Mesenchymal stem cell (in vitro differentiated cells and primary cell): ENCODE results near the gene ENPP7.

ENCODE experiments used
- DNase-seq: peaks from one replicate; pipeline ENCODE4 v3.0.0-alpha.2; 2013
- H2AFZ ChIP-seq: one replicate; pipeline ENCODE4 v1.6.1; 2013; ENCODE audit warnings: low read depth, mild to moderate bottlenecking, control low read depth, inconsistent platforms, low read length, moderate library complexity
- H2AK5ac ChIP-seq: 2 replicates; pipeline ENCODE4 v1.6.1; 2013; ENCODE audit warnings: low read length, moderate library complexity, mild to moderate bottlenecking, inconsistent platforms; ENCODE audit not compliant: severe bottlenecking
- H2BK120ac ChIP-seq: one replicate; pipeline ENCODE4 v1.6.1; 2013; ENCODE audit warnings: low read depth, mild to moderate bottlenecking, inconsistent platforms, low read length, moderate library complexity
- H2BK12ac ChIP-seq, 2 experiments: one replicate each; pipeline ENCODE4 v1.6.1; 2013; ENCODE audit warnings: inconsistent platforms in 2 of 2, low read length in 2 of 2, mild to moderate bottlenecking in 2 of 2, moderate library complexity in 2 of 2, control low read depth in 1 of 2
- H2BK15ac ChIP-seq: one replicate; pipeline ENCODE4 v1.6.1; 2013; ENCODE audit warnings: mild to moderate bottlenecking, low read depth, inconsistent platforms; ENCODE audit not compliant: poor library complexity, severe bottlenecking
- H2BK5ac ChIP-seq: 2 replicates; pipeline ENCODE4 v1.6.1; 2013; ENCODE audit warnings: low read depth, mild to moderate bottlenecking, low read length, control low read depth, inconsistent platforms; ENCODE audit not compliant: poor library complexity, severe bottlenecking
- H3K14ac ChIP-seq, 2 experiments: one replicate each; pipeline ENCODE4 v1.6.1; 2013; ENCODE audit warnings: inconsistent platforms in 2 of 2, low read length in 2 of 2, control low read depth in 1 of 2, mild to moderate bottlenecking in 1 of 2, moderate library complexity in 1 of 2
- H3K18ac ChIP-seq, 2 experiments: one replicate each; pipeline ENCODE4 v1.6.1; 2013; ENCODE audit warnings: inconsistent platforms in 2 of 2, low read length in 2 of 2, control low read depth in 1 of 2, low read depth in 1 of 2, mild to moderate bottlenecking in 1 of 2
- H3K23ac ChIP-seq, 2 experiments: one replicate each; pipeline ENCODE4 v1.6.1; 2013; ENCODE audit warnings: inconsistent platforms in 2 of 2, low read length in 2 of 2, mild to moderate bottlenecking in 2 of 2, moderate library complexity in 2 of 2, control low read depth in 1 of 2
- H3K27ac ChIP-seq: 2 replicates; pipeline ENCODE4 v1.5.1; 2013; ENCODE audit warnings: mild to moderate bottlenecking, moderate library complexity, low read length, control low read depth, inconsistent platforms; ENCODE audit not compliant: poor library complexity, severe bottlenecking
- H3K27me3 ChIP-seq, 2 experiments: 2 replicates each; pipeline versions ENCODE4 v1.6.1 to v1.7.0; 2013; ENCODE audit warnings: low read length in 2 of 2, mild to moderate bottlenecking in 2 of 2, moderate library complexity in 2 of 2, control low read depth in 1 of 2, inconsistent platforms in 1 of 2; ENCODE audit not compliant: control insufficient read depth in 1 of 2, insufficient read depth in 1 of 2
- H3K36me3 ChIP-seq, 2 experiments: 2 replicates each; pipeline versions ENCODE4 v1.6.1 to v1.7.0; 2013; ENCODE audit warnings: low read length in 2 of 2, control low read depth in 1 of 2, inconsistent platforms in 1 of 2, low read depth in 1 of 2, mild to moderate bottlenecking in 1 of 2; ENCODE audit not compliant: insufficient read depth in 2 of 2, control insufficient read depth in 1 of 2
- H3K4ac ChIP-seq, 2 experiments: one replicate each; pipeline ENCODE4 v1.6.1; 2013; ENCODE audit warnings: inconsistent platforms in 2 of 2, low read length in 2 of 2, mild to moderate bottlenecking in 2 of 2, moderate library complexity in 2 of 2, control low read depth in 1 of 2, low read depth in 1 of 2
- H3K4me1 ChIP-seq: 2 replicates; pipeline ENCODE4 v1.6.1; 2013; ENCODE audit warnings: low read depth, low read length, control low read depth; ENCODE audit not compliant: control insufficient read depth, insufficient read depth
- H3K4me2 ChIP-seq: 2 replicates; pipeline ENCODE4 v1.6.1; 2013; ENCODE audit warnings: low read length, mild to moderate bottlenecking, inconsistent platforms; ENCODE audit not compliant: poor library complexity, severe bottlenecking
- H3K4me3 ChIP-seq, 2 experiments: 2 replicates each; pipeline versions ENCODE4 v1.5.1 to v1.7.0; 2013; ENCODE audit warnings: low read length in 2 of 2, mild to moderate bottlenecking in 2 of 2, control low read depth in 1 of 2, low read depth in 1 of 2; ENCODE audit not compliant: insufficient read depth in 1 of 2
- H3K79me1 ChIP-seq: replicated peaks from 2 replicates; pipeline ENCODE4 v1.6.1; 2013; ENCODE audit warnings: mild to moderate bottlenecking, control low read depth, low read length, inconsistent platforms; ENCODE audit not compliant: poor library complexity, severe bottlenecking
- H3K9ac ChIP-seq: 2 replicates; pipeline ENCODE4 v1.7.0; 2013; ENCODE audit warnings: mild to moderate bottlenecking, low read length, moderate library complexity
- H3K9me3 ChIP-seq: 2 replicates; pipeline ENCODE4 v1.7.0; 2013; ENCODE audit warnings: mild to moderate bottlenecking, low read length; ENCODE audit not compliant: control insufficient read depth
- H4K8ac ChIP-seq: one replicate; pipeline ENCODE4 v1.6.1; 2013; ENCODE audit warnings: inconsistent platforms, mild to moderate bottlenecking, low read length, moderate library complexity
- H4K91ac ChIP-seq: one replicate; pipeline ENCODE4 v1.6.1; 2013; ENCODE audit warnings: mild to moderate bottlenecking, low read length, inconsistent platforms
- WGBS: methylation state at CpG from one replicate; pipeline ENCODE4 v1.1.7; 2013; ENCODE audit warnings: mixed read lengths; 5-methylcytosine and 5-hydroxymethylcytosine counted together

ENPP7 gene

GRCh38 chr17:79700592-79700991, 30.2 kb upstream of the ENPP7 start:
- no peak overlapping the region for H3K4ac ChIP-seq
- H4K91ac ChIP-seq, result no peak overlapping the region
- no peak overlapping the region for H3K4me2 ChIP-seq
- H3K4me3 ChIP-seq, result no peak overlapping the region
- H4K8ac ChIP-seq, result no peak overlapping the region
- H3K36me3 ChIP-seq, result no peaks in the 10 kb centered on the region
- H3K18ac ChIP-seq, result no peak overlapping the region
- no peaks in the 10 kb centered on the region for H3K9me3 ChIP-seq
- no peak overlapping the region for H2AK5ac ChIP-seq
- 57% methylated on average over 3 of the region's 5 CpGs for WGBS
- no peak overlapping the region for H3K9ac ChIP-seq
- no peak overlapping the region for H3K23ac ChIP-seq
- H3K14ac ChIP-seq, result no peak overlapping the region
- no peak overlapping the region for H3K27ac ChIP-seq
- H2BK15ac ChIP-seq, result no peak overlapping the region
- H3K79me1 ChIP-seq, result no peaks in the 10 kb centered on the region
- no peak overlapping the region for H2AFZ ChIP-seq
- no peak for DNase-seq
- H2BK5ac ChIP-seq, result no peak overlapping the region
- peaks cover 11% of the 10 kb centered on the region for H3K4me1 ChIP-seq
- no peak overlapping the region for H2BK120ac ChIP-seq
- peaks cover 25 to 56% of the 10 kb centered on the region in 2 experiments for H3K27me3 ChIP-seq
- no peak overlapping the region for H2BK12ac ChIP-seq

DNA sequence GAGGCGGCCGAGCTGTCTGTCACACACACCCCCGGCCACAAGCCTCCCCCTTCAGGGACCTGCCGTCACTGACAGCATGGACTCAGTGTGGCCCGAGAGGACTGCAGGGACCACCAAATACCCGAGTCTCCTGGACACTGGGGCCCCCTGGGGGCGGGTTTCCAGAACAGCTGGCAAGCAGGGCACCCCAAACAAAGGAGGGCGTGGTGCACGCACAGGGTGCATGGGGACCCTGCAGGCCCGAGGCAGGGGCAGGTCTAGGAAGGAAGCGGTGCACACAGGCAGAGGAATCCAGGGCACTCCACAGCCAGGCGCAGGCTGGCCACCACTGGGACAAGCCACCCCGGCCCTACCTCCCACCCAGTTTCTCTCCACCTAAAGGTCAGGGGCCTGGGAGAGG, 28.7 kb upstream of the ENPP7 start:
- Histone ChIP-seq H3K14ac (no peak overlapping the region), H3K9me3 (no peaks in the 10 kb centered on the region), H3K27ac (no peak overlapping the region), H2BK5ac (no peak overlapping the region), H3K36me3 (no peaks in the 10 kb centered on the region), H3K18ac (no peak overlapping the region), H3K79me1 (no peaks in the 10 kb centered on the region), H3K4me2 (no peak overlapping the region), H2AFZ (no peak overlapping the region), H3K27me3 (peaks cover 25 to 45% of the 10 kb centered on the region in 2 experiments), H2AK5ac (no peak overlapping the region), H4K91ac (no peak overlapping the region), H3K4me1 (no peaks in the 10 kb centered on the region), H2BK12ac (no peak overlapping the region), H2BK15ac (no peak overlapping the region), H3K4me3 (no peak overlapping the region), H3K9ac (no peak overlapping the region), H3K23ac (peak overlapping the region in 1 of 2 experiments; percentile 14), H2BK120ac (no peak overlapping the region), H4K8ac (no peak overlapping the region), H3K4ac (no peak overlapping the region)
- DNase-seq, result no peak
- WGBS, result 57% methylated on average over 12 of the region's 13 CpGs

DNA sequence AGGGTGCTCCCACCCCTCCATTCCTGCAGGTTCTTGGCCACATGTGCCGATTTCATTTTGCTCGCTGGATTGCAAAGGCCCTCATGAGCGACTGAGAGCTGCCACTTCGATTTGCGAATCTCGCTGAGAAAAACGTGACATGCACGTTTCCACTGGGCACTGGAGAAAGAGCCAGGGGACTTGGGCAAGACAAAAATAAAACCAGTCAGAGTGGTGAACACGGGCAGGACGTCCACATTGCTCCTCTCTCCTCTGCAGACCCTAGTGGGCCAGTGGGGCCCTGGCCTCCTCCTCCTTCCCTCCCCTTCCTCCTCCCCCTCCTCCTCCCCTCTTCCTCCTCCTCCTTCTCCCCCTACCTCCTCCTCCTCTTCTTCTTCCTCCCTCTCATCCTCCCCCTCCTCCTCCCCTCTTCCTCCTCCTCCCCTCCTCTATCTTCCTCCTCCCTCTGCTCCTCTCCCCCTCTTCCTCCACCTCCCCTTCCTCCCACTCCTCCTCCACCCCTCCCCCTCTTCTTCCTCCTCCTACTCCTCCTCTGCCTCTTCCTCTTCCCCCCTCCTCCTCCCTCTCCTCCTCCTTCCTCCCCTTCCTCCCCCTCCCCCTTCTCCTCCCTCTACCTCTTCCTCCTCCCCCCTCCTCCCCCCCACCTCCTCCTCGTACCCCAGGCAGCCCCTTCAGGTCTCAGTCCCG, 28.1 kb upstream of the ENPP7 start:
- Histone ChIP-seq H2BK12ac (no peak overlapping the region), H2BK120ac (no peak overlapping the region), H3K18ac (no peak overlapping the region), H2AFZ (no peak overlapping the region), H3K27me3 (peaks cover 24 to 40% of the 10 kb centered on the region in 2 experiments), H3K4me3 (no peak overlapping the region), H3K9ac (no peak overlapping the region), H3K4me1 (no peaks in the 10 kb centered on the region), H4K8ac (no peak overlapping the region), H3K79me1 (no peaks in the 10 kb centered on the region), H3K4me2 (no peak overlapping the region), H3K9me3 (no peaks in the 10 kb centered on the region), H3K4ac (no peak overlapping the region), H3K14ac (no peak overlapping the region), H3K23ac (no peak overlapping the region), H2BK15ac (no peak overlapping the region), H3K27ac (no peak overlapping the region), H2AK5ac (no peak overlapping the region), H2BK5ac (no peak overlapping the region), H4K91ac (no peak overlapping the region), H3K36me3 (no peaks in the 10 kb centered on the region)
- 80% methylated on average over 12 of the region's 12 CpGs for WGBS
- no peak for DNase-seq

- no peak overlapping the region for H4K91ac ChIP-seq
These were observed 26.1 kb upstream of the ENPP7 start for GRCh38 chr17:79704691-79705090.

More at GRCh38 chr17:79704691-79705090, 26.1 kb upstream of the ENPP7 start:
- WGBS, result 90% methylated on average over 4 of the region's 9 CpGs
- Histone ChIP-seq H3K18ac (no peak overlapping the region), H2AK5ac (no peak overlapping the region), H2BK12ac (no peak overlapping the region), H2BK120ac (no peak overlapping the region), H2BK15ac (no peak overlapping the region), H3K4me1 (peaks cover 4% of the 10 kb centered on the region), H3K9me3 (no peaks in the 10 kb centered on the region), H3K4me2 (no peak overlapping the region), H3K9ac (no peak overlapping the region), H2BK5ac (no peak overlapping the region), H3K79me1 (no peaks in the 10 kb centered on the region), H3K14ac (no peak overlapping the region), H3K36me3 (no peaks in the 10 kb centered on the region), H4K8ac (no peak overlapping the region), H2AFZ (no peak overlapping the region), H3K4me3 (no peak overlapping the region), H3K27ac (no peak overlapping the region), H3K27me3 (peaks cover 19 to 27% of the 10 kb centered on the region in 2 experiments), H3K23ac (no peak overlapping the region), H3K4ac (no peak overlapping the region)
- no peak for DNase-seq
